HG03108 (cell line): ENCODE measurements around the gene MTF2.

Source experiments
- ATAC-seq: cut with Tn5 transposase; IDR thresholded peaks from one replicate; pipeline ENCODE4 v1.9.1; 2021; ENCODE audit warnings: moderate library complexity; ENCODE audit not compliant: unreplicated experiment

The MTF2 gene

GRCh38 chr1:93082313-93082712, 3.2 kb downstream of the MTF2 start:
- no peak for ATAC-seq

GRCh38 chr1:93083979-93084378, 4.9 kb downstream of the MTF2 start:
- no peak for ATAC-seq

GRCh38 chr1:93087532-93087931, 8.4 kb downstream of the MTF2 start:
- ATAC-seq, result no peak

GRCh38 chr1:93093332-93094006, 14.4 kb downstream of the MTF2 start:
- no peak for ATAC-seq

GRCh38 chr1:93095804-93096585, 16.9 kb downstream of the MTF2 start:
- ATAC-seq, result no peak

- no peak for ATAC-seq
Observed at GRCh38 chr1:93102142-93102541, 23.1 kb downstream of the MTF2 start.

- no peak for ATAC-seq
Observed at GRCh38 chr1:93106226-93106625, 27.1 kb downstream of the MTF2 start.

GRCh38 chr1:93107395-93107794, 28.3 kb downstream of the MTF2 start:
- no peak for ATAC-seq

GRCh38 chr1:93108335-93108734, 29.3 kb downstream of the MTF2 start:
- ATAC-seq, result no peak

- ATAC-seq, result no peak
Observed at GRCh38 chr1:93109578-93109977, 30.5 kb downstream of the MTF2 start.

GRCh38 chr1:93111065-93111464, 32.0 kb downstream of the MTF2 start:
- ATAC-seq, result no peak

- ATAC-seq, result no peak
Observed at GRCh38 chr1:93111561-93111960, 32.5 kb downstream of the MTF2 start.

GRCh38 chr1:93113127-93113526, 34.0 kb downstream of the MTF2 start:
- no peak for ATAC-seq

GRCh38 chr1:93114391-93114790, 35.3 kb downstream of the MTF2 start:
- ATAC-seq, result no peak

GRCh38 chr1:93120614-93121013, 41.5 kb downstream of the MTF2 start:
- ATAC-seq, result no peak

GRCh38 chr1:93123201-93123783, 44.2 kb downstream of the MTF2 start:
- no peak for ATAC-seq

GRCh38 chr1:93124556-93125355, 45.7 kb downstream of the MTF2 start:
- no peak for ATAC-seq

GRCh38 chr1:93129507-93130099, 50.5 kb downstream of the MTF2 start:
- ATAC-seq, result no peak

- no peak for ATAC-seq
Observed at GRCh38 chr1:93132638-93133037, 53.6 kb downstream of the MTF2 start.

- no peak for ATAC-seq
Observed at GRCh38 chr1:93136445-93136844, 57.4 kb downstream of the MTF2 start.
